HTR-8/SVneo (cell line): Measurements from ENCODE around the gene CSMD2.
"Not testable (repeated sequence)": the region's sequence is repeated elsewhere in the genome, so short reads cannot be mapped to it uniquely, and the experiment has no call there.

Experiments used
- DNase-seq: peaks from one replicate; pipeline ENCODE4 v3.0.0; 2011; ENCODE audit warnings: low spot score, mixed read lengths; ENCODE audit not compliant: insufficient read length
- FAIRE-seq: peaks from 2 replicates; lab custom pipeline; 2011; peaks lifted over from hg19 to GRCh38; lab: Jason Lieb, UNC

CSMD2 gene

GRCh38 chr1:34122080-34122932 is 42.7 kb downstream of the CSMD2 start:
- FAIRE-seq (no peak), DNase-seq (no peak)

- FAIRE-seq = no peak
- no peak for DNase-seq
These were observed 49.8 kb downstream of the CSMD2 start for GRCh38 chr1:34115233-34115632.

GRCh38 chr1:34113887-34114286 is 51.1 kb downstream of the CSMD2 start:
- DNase-seq (no peak), FAIRE-seq (no peak)

GRCh38 chr1:34113362-34113761 is 51.7 kb downstream of the CSMD2 start:
- DNase-seq (no peak), FAIRE-seq (no peak)

- DNase-seq = no peak
- no peak for FAIRE-seq
These were observed 56.3 kb downstream of the CSMD2 start for GRCh38 chr1:34108711-34109110.

- DNase-seq (no peak), FAIRE-seq (no peak)
These were observed 56.8 kb downstream of the CSMD2 start for GRCh38 chr1:34108269-34108668.

- no peak for FAIRE-seq
- no peak for DNase-seq
These were observed 63.9 kb downstream of the CSMD2 start for GRCh38 chr1:34101151-34101550.

GRCh38 chr1:34100332-34100731 is 64.7 kb downstream of the CSMD2 start:
- DNase-seq (no peak), FAIRE-seq (no peak)

- FAIRE-seq, DNase-seq: not testable (repeated sequence)
These were observed 72.6 kb downstream of the CSMD2 start for GRCh38 chr1:34092399-34092798.

GRCh38 chr1:34089731-34090130 is 75.3 kb downstream of the CSMD2 start:
- FAIRE-seq = no peak
- DNase-seq = no peak

- no peak for FAIRE-seq
These were observed 77.0 kb downstream of the CSMD2 start for GRCh38 chr1:34087986-34088385.

GRCh38 chr1:34086561-34086960 is 78.5 kb downstream of the CSMD2 start:
- FAIRE-seq (no peak), DNase-seq (no peak)

More at GRCh38 chr1:34087986-34088385, 77.0 kb downstream of the CSMD2 start:
- DNase-seq = no peak

- FAIRE-seq (no peak), DNase-seq (no peak)
These were observed 81.1 kb downstream of the CSMD2 start for GRCh38 chr1:34083974-34084373.

- FAIRE-seq = not testable (repeated sequence)
These were observed 82.9 kb downstream of the CSMD2 start for GRCh38 chr1:34082085-34082670.

GRCh38 chr1:34078383-34078782 is 86.6 kb downstream of the CSMD2 start:
- DNase-seq (no peak), FAIRE-seq (no peak)

More at GRCh38 chr1:34082085-34082670, 82.9 kb downstream of the CSMD2 start:
- not testable (repeated sequence) for DNase-seq

- DNase-seq (no peak), FAIRE-seq (no peak)
These were observed 89.5 kb downstream of the CSMD2 start for GRCh38 chr1:34075576-34075975.

- FAIRE-seq = no peak
These were observed 91.9 kb downstream of the CSMD2 start for GRCh38 chr1:34073028-34073695.

GRCh38 chr1:34070201-34070836 is 94.7 kb downstream of the CSMD2 start:
- DNase-seq (no peak), FAIRE-seq (no peak)

More at GRCh38 chr1:34073028-34073695, 91.9 kb downstream of the CSMD2 start:
- no peak for DNase-seq

- FAIRE-seq (no peak), DNase-seq (peak; percentile 27)
These were observed 97.9 kb downstream of the CSMD2 start for GRCh38 chr1:34066981-34067603.

GRCh38 chr1:34066166-34066565 is 98.9 kb downstream of the CSMD2 start:
- no peak for DNase-seq
- no peak for FAIRE-seq
